GM08714 (cell line): ENCODE data around the gene MC2R.

Source experiments
- H3K4me3 ChIP-seq: fragments of 200-500 bp; sonication (Bioruptor generic); 2 replicates; pipeline ENCODE4 v1.5.1; 2014; ENCODE audit warnings: mild to moderate bottlenecking, low read length, inconsistent platforms
- ZNF274 ChIP-seq: IDR thresholded peaks from 2 replicates; pipeline ENCODE4 v1.6.1; 2012; ENCODE audit warnings: mild to moderate bottlenecking, low read depth, low read length

Gene MC2R

DNA sequence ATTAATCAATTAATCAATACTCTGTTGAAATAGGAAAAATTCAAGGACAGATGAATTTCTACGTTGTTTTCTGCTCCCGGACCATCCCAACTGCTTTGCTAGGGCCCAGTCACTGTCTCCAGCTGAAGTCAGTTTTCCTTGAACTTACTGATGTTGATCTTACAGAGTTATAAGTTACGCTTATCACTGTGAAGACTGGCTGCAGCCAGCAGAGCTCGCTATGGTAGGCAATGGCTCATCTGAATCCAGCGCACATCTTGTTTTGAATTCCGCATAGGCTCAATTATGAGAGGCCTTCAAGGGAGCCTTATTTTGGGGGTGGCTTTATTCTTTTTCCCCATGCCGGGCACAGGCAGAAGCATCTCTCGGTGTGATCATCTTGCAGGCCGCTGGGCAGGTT, 2.7 kb downstream of the MC2R start:
- no peak overlapping the region for H3K4me3 ChIP-seq
- no peak for TF ChIP-seq ZNF274

DNA sequence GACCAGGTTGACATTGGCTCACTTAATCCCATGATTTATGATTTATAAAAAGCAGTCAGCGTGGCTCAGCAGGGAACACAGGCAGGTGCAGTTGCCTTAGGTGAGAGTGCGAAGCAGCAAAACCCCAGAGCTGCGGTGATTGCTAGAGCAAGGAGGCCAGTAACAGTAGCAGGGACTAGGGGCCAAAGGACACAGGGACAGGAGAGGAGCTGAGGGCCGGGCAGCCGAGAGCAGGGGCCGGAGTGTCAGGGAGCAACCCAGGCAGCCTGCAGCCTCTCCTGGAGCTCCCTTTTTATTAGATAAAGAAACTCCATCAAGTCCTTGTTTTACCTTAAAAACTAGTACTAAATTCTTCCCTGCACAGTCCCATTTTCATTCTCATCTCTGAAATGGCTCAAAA, 4.3 kb downstream of the MC2R start:
- H3K4me3 ChIP-seq: no peak overlapping the region
- TF ChIP-seq ZNF274: no peak

DNA sequence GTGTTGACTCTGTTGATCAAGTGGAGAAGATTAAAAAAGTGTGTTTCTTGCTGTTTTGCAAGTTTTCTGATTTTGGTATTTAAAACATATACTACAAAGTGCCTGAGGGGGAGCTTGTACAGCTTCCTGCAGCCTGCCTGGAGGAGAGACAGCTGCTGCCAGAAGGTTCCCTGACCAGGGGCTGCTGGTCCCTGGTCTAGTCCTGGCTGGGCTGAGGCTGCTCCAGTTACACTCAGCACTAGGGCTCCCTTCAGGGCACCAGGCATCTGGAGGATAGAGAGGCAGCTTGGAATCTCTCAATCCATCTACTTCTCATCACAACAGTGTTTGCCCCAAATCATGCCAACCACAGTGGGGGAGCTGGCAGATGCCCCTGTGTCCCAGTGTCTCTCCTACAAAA, 4.8 kb downstream of the MC2R start:
- no peak for TF ChIP-seq ZNF274
- no peak overlapping the region for H3K4me3 ChIP-seq

DNA sequence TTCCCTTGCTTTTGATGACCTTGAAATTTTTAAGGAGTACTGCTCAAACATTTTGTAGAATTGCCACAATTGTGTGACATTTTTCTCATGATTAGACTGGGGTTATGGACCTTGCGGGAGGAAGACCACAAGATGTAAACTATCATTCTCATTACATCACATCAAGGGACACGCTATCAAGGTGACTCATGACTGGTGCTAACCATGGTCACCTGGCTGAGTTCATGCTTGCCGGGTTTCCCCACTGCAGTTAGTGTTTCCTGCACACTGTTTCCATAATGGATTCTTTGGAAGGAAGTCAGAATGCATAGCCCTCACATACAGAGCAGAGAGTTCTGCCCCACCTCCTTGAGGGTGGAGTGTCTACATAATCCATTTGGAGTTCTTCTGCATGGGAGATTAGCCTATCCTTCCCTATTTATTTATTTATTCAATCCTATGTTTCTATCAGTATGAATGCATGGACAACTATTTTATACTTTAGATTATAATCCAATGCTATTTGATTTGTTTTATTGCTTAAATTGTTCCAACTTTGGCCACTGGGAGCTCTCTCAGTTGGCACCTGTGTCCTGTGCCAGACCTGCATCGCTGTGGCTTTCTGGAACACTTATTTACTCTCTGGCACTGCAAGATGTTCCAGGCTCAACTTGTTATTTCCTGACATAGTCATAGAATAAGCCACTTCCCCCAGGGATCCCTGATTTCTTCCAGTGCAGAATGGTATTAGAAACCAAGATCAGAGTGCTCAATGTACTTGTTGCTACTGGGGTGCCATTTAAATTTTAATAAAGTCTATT, 6.0 kb downstream of the MC2R start:
- no peak for TF ChIP-seq ZNF274
- H3K4me3 ChIP-seq: no peak overlapping the region

DNA sequence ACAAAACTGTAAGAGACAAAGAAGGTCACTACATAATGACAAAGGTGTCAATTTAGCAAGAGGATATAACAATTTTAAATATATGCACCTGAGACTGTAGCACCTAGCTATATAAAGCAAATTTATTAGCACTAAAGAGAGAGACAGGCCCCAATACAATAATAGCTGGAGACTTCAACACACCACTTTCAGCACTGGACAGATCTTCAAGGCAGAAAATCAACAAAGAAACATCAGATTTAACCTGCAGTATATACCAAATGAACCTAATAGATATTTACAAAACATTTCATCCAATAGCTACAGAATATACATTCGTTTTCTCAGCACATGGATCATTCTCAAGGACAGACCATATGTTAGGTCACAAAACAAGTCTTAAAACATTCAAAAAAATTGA, 14.7 kb downstream of the MC2R start:
- no peak for TF ChIP-seq ZNF274
- no peak overlapping the region for H3K4me3 ChIP-seq

DNA sequence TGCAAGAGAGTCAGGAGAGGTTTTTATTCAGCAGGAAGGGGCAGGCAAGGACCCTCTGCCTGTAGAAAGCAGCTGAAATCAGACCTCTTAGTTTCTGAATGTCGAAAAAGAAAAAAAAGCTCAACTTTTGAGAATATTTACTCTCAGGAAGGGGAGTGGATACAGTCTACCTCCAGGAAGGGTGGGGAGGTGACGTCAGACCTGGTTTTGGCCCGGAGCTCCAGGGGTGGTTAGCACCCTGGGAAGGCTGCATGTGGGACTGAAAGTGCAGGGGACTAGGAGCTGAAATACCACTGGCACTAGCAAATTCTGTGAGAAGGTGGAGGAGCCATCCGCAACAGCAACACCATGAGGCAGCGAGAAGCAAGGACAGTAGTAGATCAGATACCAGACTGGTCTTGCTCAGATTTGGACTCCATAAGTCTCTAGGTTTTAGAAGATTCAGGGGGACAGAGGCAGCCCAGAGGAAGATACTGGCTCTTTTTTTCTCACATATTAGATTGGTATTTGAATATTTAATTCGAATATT, 19.8 kb downstream of the MC2R start:
- TF ChIP-seq ZNF274: no peak
- H3K4me3 ChIP-seq: no peak overlapping the region

DNA sequence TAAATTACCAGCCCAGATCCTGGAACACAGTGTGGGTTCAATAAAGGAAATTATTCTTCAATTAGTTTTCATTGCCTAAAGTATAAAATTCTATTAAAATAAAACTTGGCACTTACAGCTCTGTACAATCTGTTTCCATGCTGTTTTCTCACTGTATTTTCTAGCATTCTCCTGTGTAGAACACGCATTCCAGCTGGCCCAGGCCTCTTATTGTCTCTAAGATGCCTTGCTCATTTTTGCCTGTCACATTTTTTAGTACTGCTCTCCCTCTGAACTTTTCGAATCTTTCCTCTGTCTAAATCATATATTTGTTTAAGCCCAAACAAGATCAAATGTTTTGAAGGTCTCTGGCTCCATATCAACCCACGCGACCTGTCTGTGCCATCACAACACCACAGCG, 20.8 kb downstream of the MC2R start:
- no peak overlapping the region for H3K4me3 ChIP-seq
- no peak for TF ChIP-seq ZNF274

DNA sequence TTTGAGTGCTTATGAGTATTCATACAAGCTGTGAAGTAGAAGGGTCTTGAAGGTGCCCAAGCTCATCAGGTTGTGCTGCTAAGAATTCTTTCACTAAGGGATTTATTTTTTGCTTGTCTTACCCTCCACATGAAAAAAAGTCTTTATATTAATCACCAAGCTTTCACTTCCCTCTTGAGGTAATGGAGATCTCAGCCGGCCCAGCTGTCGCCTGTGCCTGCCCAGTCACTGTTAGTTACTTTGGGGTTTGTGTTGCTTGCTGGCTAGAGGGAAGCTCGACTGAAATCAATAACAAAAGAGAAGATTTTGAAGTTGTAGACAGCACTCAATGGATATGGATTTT, 21.9 kb downstream of the MC2R start:
- no peak overlapping the region for H3K4me3 ChIP-seq
- TF ChIP-seq ZNF274: no peak

DNA sequence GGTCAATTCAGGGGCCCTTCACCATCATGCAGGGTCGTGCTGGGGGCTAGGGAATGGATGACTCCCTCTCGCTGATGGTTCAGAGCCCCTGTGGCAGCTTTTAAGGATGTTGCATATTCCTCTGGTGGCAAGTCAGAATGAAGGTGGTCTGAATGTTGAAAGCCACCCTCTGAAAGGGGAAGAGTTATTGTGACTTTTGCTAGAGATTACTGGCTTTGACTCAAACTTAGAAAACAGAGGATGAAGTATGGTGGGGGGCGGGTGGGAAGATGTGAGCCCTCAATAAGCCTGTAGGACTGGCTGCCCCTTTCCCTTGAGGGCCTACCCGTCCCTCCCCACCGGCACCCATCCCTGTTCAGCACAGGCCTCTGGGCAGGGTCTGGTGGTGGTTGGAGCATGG, 23.2 kb downstream of the MC2R start:
- H3K4me3 ChIP-seq: no peak overlapping the region
- TF ChIP-seq ZNF274: no peak

DNA sequence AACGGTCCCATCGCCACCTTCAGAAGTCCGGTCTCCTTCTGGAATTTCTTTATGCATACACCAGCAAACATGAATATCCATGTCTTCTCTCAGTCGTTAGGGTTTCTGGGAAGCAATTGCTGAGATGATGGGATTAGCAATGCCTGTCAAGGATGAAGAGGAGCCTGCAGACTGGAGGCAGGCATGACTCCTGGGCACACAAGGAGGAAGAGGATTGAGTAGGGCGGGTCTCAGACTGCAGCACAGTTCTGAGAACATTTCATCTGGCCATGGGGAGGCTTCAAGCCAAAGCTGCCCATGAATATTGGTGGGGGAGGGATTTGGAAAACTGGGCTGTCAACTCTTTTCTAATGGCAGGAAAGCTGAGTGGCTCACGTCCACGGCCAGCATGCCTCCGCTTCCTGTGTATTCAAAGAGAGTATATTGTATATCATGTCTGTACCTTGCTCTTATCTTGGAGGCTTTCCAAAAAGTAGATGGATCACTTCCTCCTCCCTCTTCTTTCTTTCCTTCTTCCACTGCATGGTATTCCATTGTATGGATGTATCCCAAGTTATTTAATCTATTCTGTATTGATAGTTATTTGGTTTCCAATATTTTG, 24.5 kb downstream of the MC2R start:
- no peak overlapping the region for H3K4me3 ChIP-seq
- no peak for TF ChIP-seq ZNF274

DNA sequence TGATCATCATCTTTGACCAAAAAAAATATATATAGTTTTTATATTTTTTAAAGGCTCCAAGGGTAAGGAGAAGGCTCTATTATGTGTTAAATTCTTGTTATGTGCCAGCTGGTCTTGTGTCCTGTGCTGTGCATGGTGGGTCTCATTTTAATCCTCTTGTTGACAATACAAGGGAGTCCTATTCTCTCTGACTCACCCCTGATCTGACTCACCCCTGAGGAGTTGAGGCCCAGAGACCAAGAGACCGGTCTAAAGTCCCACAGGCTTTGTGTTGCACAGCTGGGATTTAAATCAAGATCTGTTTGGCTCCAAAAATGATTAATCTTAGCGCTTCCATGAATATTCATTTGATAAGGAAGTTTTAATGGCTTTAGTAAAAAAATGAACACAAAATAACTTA, 25.7 kb downstream of the MC2R start:
- H3K4me3 ChIP-seq: no peak overlapping the region
- TF ChIP-seq ZNF274: no peak

DNA sequence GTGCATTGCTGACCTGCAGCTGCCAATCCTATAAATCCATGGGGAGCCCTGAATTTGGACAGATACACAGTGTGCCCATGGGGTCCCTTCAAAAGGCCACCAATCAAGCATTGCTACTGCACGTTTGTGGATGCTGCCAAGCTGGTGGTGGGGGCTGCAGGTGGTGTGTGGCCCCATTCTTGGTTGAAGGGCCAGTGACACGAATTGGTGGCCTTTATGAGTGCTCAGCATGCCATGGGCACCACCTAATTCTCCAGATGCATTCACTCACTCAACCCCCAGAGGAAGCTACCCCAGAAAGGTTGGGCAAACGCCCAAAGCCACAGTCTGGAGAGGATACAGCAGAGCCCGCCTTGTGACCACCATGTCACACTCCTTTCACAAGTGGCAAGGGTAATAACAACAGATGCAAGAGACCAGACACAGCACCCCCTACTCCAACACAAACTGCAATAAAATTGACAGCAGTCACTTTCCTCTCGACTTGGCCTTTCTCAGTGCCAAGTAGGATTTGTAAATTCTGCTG, 27.1 kb downstream of the MC2R start:
- TF ChIP-seq ZNF274: no peak
- no peak overlapping the region for H3K4me3 ChIP-seq

DNA sequence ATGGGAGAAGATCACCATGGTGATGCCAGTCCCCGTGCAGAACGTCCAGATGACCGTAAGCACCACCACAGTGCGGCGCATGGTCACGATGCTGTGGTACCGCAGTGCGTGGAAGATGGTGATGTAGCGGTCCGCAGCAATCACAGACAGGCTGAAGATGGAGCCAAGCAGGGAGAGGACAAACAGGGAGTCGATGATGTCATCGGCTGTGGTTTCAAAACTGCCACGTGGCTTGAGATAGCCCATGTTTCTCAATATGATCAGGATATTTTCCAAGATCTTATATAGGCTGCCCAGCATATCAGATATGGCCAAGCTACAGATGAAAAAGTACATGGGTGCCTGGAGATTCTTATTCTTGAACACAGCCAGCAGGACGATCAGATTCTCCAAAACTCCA, 30.3 kb downstream of the MC2R start:
- TF ChIP-seq ZNF274: no peak
- H3K4me3 ChIP-seq: no peak overlapping the region

DNA sequence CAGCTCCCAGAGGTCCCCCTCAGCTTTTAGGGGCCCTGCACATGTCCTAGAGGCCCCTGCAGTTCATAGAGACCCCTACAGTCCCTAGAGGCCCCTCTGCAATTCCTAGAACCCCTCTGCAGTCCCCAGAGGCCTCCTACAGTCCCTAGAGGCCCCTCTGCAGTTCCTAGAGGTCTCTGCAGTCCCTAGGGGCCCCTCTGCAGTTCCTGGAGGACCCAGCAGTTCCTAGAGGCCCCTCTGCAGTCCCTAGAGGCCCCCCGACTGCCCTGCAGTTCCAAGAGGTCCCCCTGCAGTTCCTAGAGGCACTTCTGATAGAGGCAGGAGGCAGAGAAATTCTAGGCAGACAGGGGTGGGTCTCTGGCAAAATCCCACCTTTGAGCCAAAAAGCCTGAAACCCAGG, 35.4 kb downstream of the MC2R start:
- H3K4me3 ChIP-seq: no peak overlapping the region
- no peak for TF ChIP-seq ZNF274

DNA sequence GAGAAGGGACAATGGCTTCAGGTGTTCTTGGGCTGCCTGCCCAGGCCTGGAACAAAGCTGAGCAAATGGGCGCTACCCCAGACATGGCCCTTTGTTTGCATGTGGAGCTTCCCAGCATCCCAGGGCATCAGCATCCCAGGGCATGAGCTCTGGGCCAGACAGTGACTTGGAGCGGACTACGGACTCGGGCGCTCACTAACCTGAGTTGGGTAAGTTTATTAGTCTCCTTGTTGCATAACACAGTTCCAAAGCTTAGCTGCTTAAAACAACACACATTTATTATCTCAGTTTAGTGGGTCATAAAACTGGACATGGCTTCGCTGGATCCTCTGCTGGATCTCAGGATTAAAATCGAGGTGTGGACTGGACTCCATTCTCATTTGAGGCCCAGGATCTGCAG, 35.8 kb downstream of the MC2R start:
- no peak for TF ChIP-seq ZNF274
- no peak overlapping the region for H3K4me3 ChIP-seq
